HepG2 (cell line): ENCODE data around the gene IPO5. TPM values are rescaled to one million over a fixed set of nuclear protein-coding genes. Genes with fewer than 3 reads are reported as not detected.

Experiments
- ATAC-seq: fragments of 200-7000 bp; cut with Tn5 transposase; 3 replicates; pipeline ENCODE4 v1.9.1; 2020; ENCODE audit warnings: mild to moderate bottlenecking, moderate library complexity
- BruUV-seq: library from RNA; stranded (reverse); fragments of 400-500 nt; replicated peaks from 2 replicates; lab custom pipeline; 2021; lab: Mats Ljungman, UMichigan
- CTCF ChIA-PET: fragments of 300-600 bp; formaldehyde crosslinking; extraction: SDS; loops from one replicate; lab custom pipeline; 2021; ENCODE audit warnings: low total read pairs, inconsistent platforms, low intra/inter-chr PET ratio; lab: Yijun Ruan, JAX
- POLR2A ChIA-PET: fragments of 350-600 bp; sonication (Branson Sonifier 250); formaldehyde crosslinking; loops from one replicate; lab custom pipeline; 2020; ENCODE audit warnings: antibody characterized with exemption, inconsistent platforms; lab: Yijun Ruan, JAX
- DNase-seq: peaks from one replicate; pipeline ENCODE4 v3.0.0-alpha.2; 2015; ENCODE audit warnings: low spot score
- FAIRE-seq: peaks from 3 replicates; lab custom pipeline; 2011; peaks lifted over from hg19 to GRCh38; lab: Jason Lieb, UNC
- H2AFZ ChIP-seq: one replicate; pipeline ENCODE4 v1.6.1; 2011; ENCODE audit warnings: low read length, inconsistent platforms
- H3K27ac ChIP-seq: fragments of 300-600 bp; 3 replicates; pipeline ENCODE4 v1.8.0; 2011; ENCODE audit warnings: mixed run types, mild to moderate bottlenecking, mixed read lengths, low read length, inconsistent platforms; ENCODE audit not compliant: insufficient read depth; ENCODE audit errors: extremely low read length
- H3K27me3 ChIP-seq, 2 experiments: fragments of 200-600 bp in 1 of 2; 2 replicates in 1 of 2; 3 replicates in 1 of 2; pipeline versions ENCODE4 v1.6.0 to v1.8.0; 2011; ENCODE audit warnings: low read length in 2 of 2, mild to moderate bottlenecking in 2 of 2, moderate library complexity in 2 of 2, inconsistent platforms in 1 of 2; ENCODE audit not compliant: insufficient read depth in 2 of 2, control insufficient read depth in 1 of 2
- H3K36me3 ChIP-seq, 2 experiments: fragments of 200-600 bp in 1 of 2; replicated peaks in 1 of 2; 2 replicates in 1 of 2; 3 replicates in 1 of 2; pipeline versions ENCODE4 v1.5.1 to v1.8.0; 2011; ENCODE audit warnings: low read length in 2 of 2, inconsistent platforms in 1 of 2; ENCODE audit not compliant: insufficient read depth in 2 of 2, control insufficient read depth in 1 of 2
- H3K4me1 ChIP-seq: 2 replicates; pipeline ENCODE4 v1.5.1; 2012; ENCODE audit warnings: low read length, inconsistent platforms; ENCODE audit not compliant: insufficient read depth
- H3K4me2 ChIP-seq: 2 replicates; pipeline ENCODE4 v1.6.0; 2011; ENCODE audit warnings: low read depth, low read length, inconsistent platforms
- H3K4me3 ChIP-seq, 3 experiments: fragments of 200-600 bp in 1 of 3; sonication (generic), shearing (Covaris generic) in 1 of 3; replicated peaks in 1 of 3; 2 replicates each; pipeline ENCODE4 v1.5.1; 2011 to 2016; ENCODE audit warnings: low read length in 3 of 3, inconsistent platforms in 2 of 3, low read depth in 2 of 3, mild to moderate bottlenecking in 2 of 3, control low read depth in 1 of 3, mixed read lengths in 1 of 3; ENCODE audit not compliant: insufficient read depth in 1 of 3
- H3K79me2 ChIP-seq: one replicate; pipeline ENCODE4 v1.6.1; 2011; ENCODE audit warnings: low read length, inconsistent platforms; ENCODE audit not compliant: insufficient read depth
- H3K9ac ChIP-seq: 2 replicates; pipeline ENCODE4 v1.6.0; 2011; ENCODE audit warnings: mild to moderate bottlenecking, low read depth, low read length, inconsistent platforms; ENCODE audit not compliant: insufficient read depth
- H3K9me3 ChIP-seq: 2 replicates; pipeline ENCODE4 v1.5.1; 2012; ENCODE audit warnings: mild to moderate bottlenecking, low read length
- H4K20me1 ChIP-seq: 2 replicates; pipeline ENCODE4 v1.6.0; 2011; ENCODE audit warnings: inconsistent platforms, mild to moderate bottlenecking, low read length, moderate library complexity; ENCODE audit not compliant: insufficient read depth
- DNMT1 ChIP-seq: sonication (generic); formaldehyde crosslinking; IDR thresholded peaks from 2 replicates; pipeline ENCODE4 v1.5.1; 2020; ENCODE audit warnings: mild to moderate bottlenecking, missing genetic modification reagents
- FOSL1 ChIP-seq: sonication (generic); formaldehyde crosslinking; IDR thresholded peaks from 2 replicates; pipeline ENCODE4 v1.9.0; 2021; ENCODE audit warnings: missing genetic modification reagents, borderline replicate concordance
- HIC2 ChIP-seq: sonication (generic); formaldehyde crosslinking; IDR thresholded peaks from 2 replicates; pipeline ENCODE4 v1.9.0; 2022; ENCODE audit warnings: low read depth, missing genetic modification reagents
- MTA1 ChIP-seq: sonication (generic); formaldehyde crosslinking; IDR thresholded peaks from 2 replicates; pipeline ENCODE4 v1.4.0; 2020; ENCODE audit warnings: missing genetic modification reagents, mild to moderate bottlenecking, borderline replicate concordance
- SCMH1 ChIP-seq: sonication (generic); formaldehyde crosslinking; IDR thresholded peaks from 2 replicates; pipeline ENCODE4 v1.9.0; 2021; ENCODE audit warnings: missing genetic modification reagents, mild to moderate bottlenecking, borderline replicate concordance
- THAP9 ChIP-seq: sonication (generic); formaldehyde crosslinking; IDR thresholded peaks from 2 replicates; pipeline ENCODE4; 2020; ENCODE audit warnings: missing genetic modification reagents, mild to moderate bottlenecking, borderline replicate concordance
- XBP1 ChIP-seq: sonication (generic); formaldehyde crosslinking; IDR thresholded peaks from 2 replicates; pipeline ENCODE4 v1.5.0; 2020; ENCODE audit warnings: missing genetic modification reagents
- ZBTB10 ChIP-seq: sonication (generic); formaldehyde crosslinking; IDR thresholded peaks from 2 replicates; pipeline ENCODE4 v1.4.0; 2020; ENCODE audit warnings: missing genetic modification reagents, borderline replicate concordance
- ZNF234 ChIP-seq: sonication (generic); formaldehyde crosslinking; conservative IDR thresholded peaks from 2 replicates; pipeline ENCODE4 v1.5.1; 2020; ENCODE audit warnings: mild to moderate bottlenecking, missing genetic modification reagents
- ZNF646 ChIP-seq: sonication (generic); formaldehyde crosslinking; IDR thresholded peaks from 2 replicates; pipeline ENCODE4 v1.9.0; 2021; ENCODE audit warnings: mild to moderate bottlenecking, missing genetic modification reagents
- WGBS: methylation state at CpG from one replicate; pipeline ENCODE4 v1.1.6; 2017; ENCODE audit warnings: low lambda C conversion rate; 5-methylcytosine and 5-hydroxymethylcytosine counted together
- in situ Hi-C: cut with HindIII; loops from 2 replicates; pipeline ENCODE4 v1.10.0; 2017; ENCODE audit warnings: low pct_unique_long_range_greater_than_20kb; ENCODE audit not compliant: extremely low pct_ligation_motif_present
- intact Hi-C: fragments of 100-400 bp; cut with micrococcal nuclease; formaldehyde crosslinking; loops from one replicate; pipeline ENCODE4 v1.10.0; 2022; ENCODE audit not compliant: unreplicated experiment
- polyA plus RNA-seq, 8 experiments: library from polyadenylated mRNA; depleted of rRNA in 3 of 8; stranded (reverse) in 7 of 8; unstranded in 1 of 8; fragments of >200 nt; fragmentation: Illumina TruSeq in 4 of 8; extraction: Trizol in 4 of 8; gene quantifications; 2 replicates each; pipeline versions ENCODE4 v1.2.1 to v1.2.3, GENCODE V29; 2011 to 2016; ENCODE audit warnings: low read depth in 4 of 8, missing spikeins in 1 of 8, mixed read lengths in 1 of 8; ENCODE audit not compliant: insufficient read depth in 1 of 8
- total RNA-seq, 5 experiments: library from RNA; depleted of rRNA; stranded (reverse); fragments of >200 nt; fragmentation: Illumina TruSeq; extraction: Trizol; gene quantifications; 2 replicates each; pipeline ENCODE4 v1.2.3, GENCODE V29; 2016; ENCODE audit warnings: low read depth in 1 of 5

Gene IPO5
- total and polyA plus RNA-seq, 2 of the 13 experiments (the other 11 are each of a cell fraction or from before 2014, with no cell fraction given) = 155 to 242 TPM

- no peak overlapping the region for H3K4me3 ChIP-seq
- intact Hi-C loops = no loop called here
- BruUV-seq = no TSS peak
- no peak for DNase-seq
- no peaks in the 10 kb centered on the region for H3K9me3 ChIP-seq
- H3K4me2 ChIP-seq = no peak overlapping the region
- ChIA-PET POLR2A (no interaction called here), CTCF (no interaction called here)
- peaks cover 32 to 84% of the 10 kb centered on the region in 2 experiments for H3K36me3 ChIP-seq
- H3K27ac ChIP-seq = no peak overlapping the region
- in situ Hi-C loops = no loop called here
- no peaks in the 10 kb centered on the region for H3K4me1 ChIP-seq
- no peaks in the 10 kb centered on the region for H3K27me3 ChIP-seq
- no peaks in the 10 kb centered on the region for H4K20me1 ChIP-seq
- H3K9ac ChIP-seq = no peak overlapping the region
- no peak overlapping the region for H2AFZ ChIP-seq
- FAIRE-seq = no peak
- WGBS = 99% methylated on average over 3 of the region's 3 CpGs
- no peaks in the 10 kb centered on the region for H3K79me2 ChIP-seq
- no peak for ATAC-seq
- TF ChIP-seq DNMT1 (CRISPR knock-in tag) (no peak), MTA1 (CRISPR knock-in tag) (no peak), HIC2 (CRISPR knock-in tag) (no peak), ZNF646 (CRISPR knock-in tag) (no peak), FOSL1 (CRISPR knock-in tag) (no peak), XBP1 (CRISPR knock-in tag) (no peak), SCMH1 (CRISPR knock-in tag) (no peak), THAP9 (CRISPR knock-in tag) (no peak), ZNF234 (CRISPR knock-in tag) (no peak), ZBTB10 (CRISPR knock-in tag) (no peak)
Measured at GRCh38 chr13:98004107-98004506, 50.6 kb downstream of the IPO5 start.
